Activated CD4-positive, CD25-positive, alpha-beta regulatory T cell treated with anti-CD3 and anti-CD28 coated beads, Interleukin-2, amount 50 U/mL, for 72 hours (primary cell): Measurements from ENCODE around the gene WWC1.
"Not testable (repeated sequence)": the region's sequence is repeated elsewhere in the genome, so short reads cannot be mapped to it uniquely, and the experiment has no call there.

Experiments
- DNase-seq: peaks from one replicate; pipeline ENCODE4 v3.0.0; 2021

The WWC1 gene

DNA sequence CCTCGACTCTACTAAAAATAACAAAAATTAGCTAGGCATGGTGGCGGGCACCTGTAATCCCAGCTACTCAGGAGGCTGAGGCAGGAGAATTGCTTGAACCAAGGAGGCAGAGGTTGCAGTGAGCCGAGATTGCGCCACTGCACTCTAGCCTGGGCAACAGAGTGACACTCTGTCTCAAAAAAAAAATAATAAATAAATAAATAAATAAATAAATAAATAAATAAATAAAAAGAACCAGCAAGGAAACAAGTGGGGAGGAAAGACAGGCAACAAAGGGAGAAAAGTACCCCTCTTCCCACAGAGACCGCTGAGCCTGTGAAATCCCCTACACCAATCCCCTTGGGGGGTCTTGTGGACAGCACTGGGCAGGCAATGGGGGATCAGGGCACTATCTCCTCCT lies 4.6 kb upstream of the WWC1 start:
- not testable (repeated sequence) for DNase-seq

DNA sequence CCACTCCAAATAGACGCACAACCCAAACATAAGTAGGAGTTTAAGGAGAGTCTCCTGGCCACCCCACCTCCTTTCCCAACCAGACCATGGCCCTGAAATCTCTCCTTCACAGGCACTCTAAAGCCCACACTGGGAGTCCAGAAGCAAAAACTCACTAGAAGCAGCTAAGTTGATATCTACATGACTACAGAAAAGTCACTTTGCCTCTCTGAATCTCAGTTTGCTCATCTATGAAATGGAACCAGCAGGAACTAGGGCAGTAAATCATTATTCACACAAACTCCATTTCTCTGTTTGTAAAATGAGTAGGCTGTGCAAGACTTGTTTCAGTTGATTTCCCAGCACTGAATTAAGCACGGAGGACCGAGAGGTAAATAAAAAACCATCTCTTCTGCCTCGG lies 4.1 kb upstream of the WWC1 start:
- DNase-seq, result no peak

GRCh38 chr5:168288349-168289245 lies 2.8 kb upstream of the WWC1 start:
- no peak for DNase-seq

- DNase-seq, result no peak
Observed at GRCh38 chr5:168290902-168291341, 523 bp upstream of the WWC1 start.

- DNase-seq, result no peak
Observed at GRCh38 chr5:168291964-168292785, 730 bp downstream of the WWC1 start.

GRCh38 chr5:168292786-168293696 lies 1.6 kb downstream of the WWC1 start:
- DNase-seq, result no peak

DNA sequence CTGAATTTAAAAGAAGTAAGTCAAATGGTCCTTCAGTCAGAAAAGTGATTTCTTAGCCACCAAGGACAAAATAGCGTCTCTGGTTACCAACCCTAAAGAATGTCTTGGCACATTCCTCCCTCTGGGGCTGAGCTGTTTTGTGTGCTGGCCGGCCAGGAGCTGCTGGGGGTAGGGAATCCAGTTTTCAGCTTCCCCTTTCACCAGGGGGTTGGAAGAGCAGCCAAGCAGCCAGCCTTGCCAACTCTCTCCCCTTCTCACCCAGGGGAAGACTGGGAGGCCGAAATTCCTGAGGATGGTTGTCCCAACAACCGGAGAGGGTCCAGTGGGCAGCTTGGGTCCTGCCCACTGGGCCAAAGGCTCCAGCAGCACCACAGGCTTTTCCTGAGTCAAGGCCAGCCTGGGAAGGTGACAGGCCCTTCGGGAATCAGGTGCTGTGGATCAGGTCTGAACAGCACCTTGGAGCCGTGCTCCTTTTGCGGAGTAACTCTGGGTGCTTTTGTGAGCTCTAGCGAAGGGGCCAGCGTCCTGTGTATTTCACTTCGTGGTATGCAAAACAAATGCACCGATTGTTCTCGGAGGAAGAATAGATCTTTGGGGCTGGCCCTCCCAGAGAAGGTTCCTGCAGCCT lies 4.2 kb downstream of the WWC1 start:
- no peak for DNase-seq

- DNase-seq, result no peak
Observed at GRCh38 chr5:168296682-168297081, 5.2 kb downstream of the WWC1 start.

GRCh38 chr5:168298949-168299348 lies 7.5 kb downstream of the WWC1 start:
- DNase-seq, result no peak

DNA sequence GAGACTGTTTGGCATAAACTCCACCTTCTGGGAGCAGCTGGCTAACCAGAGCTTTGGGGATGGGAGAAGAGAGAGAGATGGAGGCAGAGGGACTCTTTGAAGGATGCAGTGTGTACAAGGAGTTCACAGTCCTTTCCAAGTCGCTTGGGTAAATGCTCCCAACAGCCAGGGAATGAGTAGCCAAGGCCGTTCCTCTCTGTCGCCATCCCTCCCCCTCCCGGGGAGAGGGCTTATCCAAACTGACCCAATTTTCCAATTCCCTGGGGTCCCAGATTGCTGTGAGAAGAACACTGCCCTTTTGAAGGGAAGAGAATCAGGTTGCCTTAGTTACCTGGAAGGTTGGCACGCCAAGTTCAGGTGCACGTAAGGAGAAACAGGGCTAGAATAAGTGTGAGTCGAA lies 7.9 kb downstream of the WWC1 start:
- no peak for DNase-seq

- no peak for DNase-seq
Observed at GRCh38 chr5:168300326-168301182, 9.1 kb downstream of the WWC1 start.

DNA sequence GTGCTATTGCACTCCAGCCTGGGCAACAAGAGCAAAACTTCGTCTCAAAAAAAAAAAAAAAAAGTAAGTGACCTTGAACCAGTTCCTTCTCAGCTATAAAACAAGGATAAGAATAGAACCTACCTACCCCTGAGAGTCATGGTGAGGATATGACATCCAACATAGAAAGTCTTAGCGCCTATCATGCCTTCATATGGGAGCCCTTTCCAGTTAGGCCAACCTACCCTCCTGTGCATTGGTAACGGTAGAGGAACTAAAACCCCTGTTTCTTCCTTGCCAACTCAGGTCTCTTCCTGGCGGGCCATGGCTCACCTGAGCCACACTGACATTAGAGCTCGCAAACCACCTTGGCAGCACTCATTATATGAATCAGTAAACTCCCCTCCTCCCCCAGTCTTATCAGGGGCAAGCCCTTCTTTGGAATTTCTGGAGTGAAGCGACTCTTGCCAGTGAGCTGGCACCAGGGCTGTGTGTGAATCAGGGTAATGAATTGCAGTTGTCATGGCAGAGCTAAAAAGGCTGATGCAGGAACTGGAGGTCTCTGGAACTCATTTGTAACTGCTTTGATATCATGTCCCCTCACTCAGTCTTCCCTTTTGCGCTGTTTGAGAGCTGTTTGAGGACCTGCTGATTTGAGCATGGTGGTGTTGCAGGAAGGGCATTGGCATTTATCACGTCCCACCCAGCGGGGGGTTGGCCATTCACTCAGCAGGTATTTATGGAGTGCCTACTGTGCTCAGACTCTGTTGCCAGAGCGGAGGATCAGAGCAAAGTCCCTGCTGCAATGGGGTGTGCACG lies 10.3 kb downstream of the WWC1 start:
- DNase-seq, result no peak

DNA sequence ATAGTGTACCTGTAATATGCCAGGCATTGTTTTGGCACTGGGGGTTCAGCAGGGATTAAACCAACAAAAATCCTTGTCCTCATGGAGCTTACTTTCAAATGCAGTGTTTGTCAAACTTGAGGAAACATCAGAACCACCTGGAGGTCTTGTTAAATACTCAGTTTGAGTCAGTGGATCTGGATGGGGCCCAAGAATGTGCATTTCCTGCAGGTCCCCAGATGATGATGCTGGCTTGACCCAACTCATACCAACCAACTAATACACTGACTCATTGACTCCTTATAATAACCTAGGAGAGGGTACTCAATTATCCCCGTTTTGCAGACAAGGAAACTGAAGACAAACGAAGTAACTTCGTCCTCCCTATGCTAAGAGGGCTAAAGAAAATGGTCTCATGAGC lies 11.3 kb downstream of the WWC1 start:
- DNase-seq, result no peak

DNA sequence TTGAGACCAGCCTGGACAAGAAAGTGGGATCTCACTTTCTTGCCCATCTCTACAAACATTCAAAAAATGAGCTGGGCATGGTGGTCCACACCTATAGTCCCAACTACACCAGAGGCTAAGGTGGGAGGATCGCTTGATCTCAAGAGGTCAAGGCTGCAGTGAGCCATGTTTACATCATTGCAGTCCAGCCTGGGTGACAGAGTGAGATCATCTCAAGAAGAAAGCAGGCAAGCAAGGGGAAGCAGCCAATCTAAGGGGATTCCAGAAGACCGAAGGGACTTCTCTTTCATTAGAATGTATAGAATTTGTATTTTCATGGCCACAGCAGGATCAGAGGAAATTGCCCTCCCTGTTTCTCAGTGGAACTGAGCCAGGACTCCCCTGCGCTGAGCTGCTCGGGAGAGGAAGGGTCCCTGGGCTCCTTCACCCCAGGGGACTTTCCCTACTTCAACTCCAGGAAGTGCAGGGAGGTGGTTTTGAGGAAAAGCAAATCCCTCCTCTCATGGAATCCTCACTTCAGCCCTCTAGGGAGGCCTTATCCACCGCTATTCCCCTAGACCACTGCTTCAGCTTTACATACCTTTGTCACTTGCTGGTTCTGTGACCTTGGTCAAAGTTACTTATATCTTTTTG lies 12.1 kb downstream of the WWC1 start:
- no peak for DNase-seq

- no peak for DNase-seq
Observed at GRCh38 chr5:168304349-168304748, 12.9 kb downstream of the WWC1 start.

DNA sequence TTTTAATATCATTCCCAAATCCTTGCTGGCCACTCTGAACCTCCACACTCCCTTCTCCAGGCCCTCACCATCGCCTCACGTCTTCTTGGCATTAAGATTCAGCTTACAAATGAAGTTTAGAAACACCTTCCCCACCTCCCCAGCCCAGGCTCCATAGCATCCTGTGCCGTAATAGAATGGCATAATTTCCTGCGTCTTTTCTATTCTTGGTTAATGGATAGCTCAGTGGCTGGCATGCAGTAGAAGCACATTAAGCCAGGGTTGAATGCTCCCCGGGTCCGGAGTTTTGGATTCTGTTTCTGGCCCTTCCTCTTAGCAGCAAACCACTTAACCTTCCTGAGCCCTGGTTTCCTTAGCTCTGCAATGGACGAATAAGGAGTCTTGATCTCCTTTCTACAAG lies 13.8 kb downstream of the WWC1 start:
- no peak for DNase-seq

DNA sequence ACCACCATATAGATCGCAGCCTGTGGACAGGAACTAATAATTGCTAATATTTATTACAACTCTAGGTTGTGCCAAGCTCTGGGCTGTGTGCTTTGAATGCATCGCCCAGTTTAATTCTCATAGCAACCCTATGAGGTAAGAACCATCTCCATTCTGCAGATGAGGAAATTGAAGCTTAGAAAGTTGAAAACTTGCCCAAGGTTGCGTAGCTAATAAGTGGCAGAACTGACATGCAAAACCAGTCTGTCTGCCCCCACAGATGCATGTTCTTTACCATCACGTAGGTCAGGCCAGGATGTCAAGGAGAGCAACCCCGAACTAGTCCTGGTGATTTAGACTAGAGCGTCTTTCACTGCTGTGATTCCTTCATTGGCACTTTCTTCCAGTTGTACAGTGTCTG lies 15.6 kb downstream of the WWC1 start:
- no peak for DNase-seq

- no peak for DNase-seq
Observed at GRCh38 chr5:168307925-168308584, 16.6 kb downstream of the WWC1 start.

DNA sequence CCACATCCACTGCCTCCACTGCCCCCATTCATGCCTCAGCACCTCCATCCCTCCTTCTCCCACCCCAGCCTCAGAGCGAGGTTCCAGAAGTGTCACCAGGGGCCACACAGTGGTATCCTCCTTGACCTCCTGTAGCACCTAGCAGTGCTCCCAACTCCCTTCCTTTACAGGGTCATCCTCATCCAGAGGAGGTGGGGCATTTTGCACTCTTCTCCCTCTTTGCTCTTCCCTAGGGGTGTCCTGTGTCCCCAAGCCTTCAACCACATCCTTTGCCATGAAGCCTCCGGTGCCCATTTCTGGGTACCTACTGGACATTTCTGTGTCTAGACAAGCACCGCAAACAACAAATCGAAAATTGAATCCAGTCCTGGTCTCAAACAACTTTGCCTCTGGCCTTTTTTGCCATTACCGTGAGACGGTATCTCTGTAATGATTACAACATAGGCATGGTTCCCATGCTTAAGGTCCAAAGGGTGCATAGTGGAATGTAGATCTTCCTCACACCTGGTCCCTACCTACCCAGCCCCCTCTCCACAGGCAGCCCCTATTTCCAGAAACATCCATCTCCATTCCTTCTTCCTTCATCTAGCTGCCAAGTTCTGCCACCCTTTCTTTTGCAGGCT lies 17.6 kb downstream of the WWC1 start:
- DNase-seq, result no peak
